KOPT-K1 (cell line): ENCODE measurements around the gene DLX4.

ENCODE experiments used
- H3K27ac ChIP-seq: fragments of 200-600 bp; sonication (generic); 2 replicates; pipeline ENCODE4 v1.5.1; 2016; ENCODE audit warnings: antibody characterized with exemption, mild to moderate bottlenecking, low read depth, low read length; ENCODE audit not compliant: poor library complexity, severe bottlenecking
- H3K36me3 ChIP-seq: fragments of 200-600 bp; sonication (generic); 2 replicates; pipeline ENCODE4 v1.5.1; 2017; ENCODE audit warnings: antibody characterized with exemption, mild to moderate bottlenecking, low read length, moderate library complexity; ENCODE audit not compliant: insufficient read depth
- H3K9me3 ChIP-seq: fragments of 200-600 bp; sonication (generic); 2 replicates; pipeline ENCODE4 v1.5.1; 2017; ENCODE audit warnings: antibody characterized with exemption, low read length, mild to moderate bottlenecking; ENCODE audit not compliant: insufficient read depth, poor library complexity, severe bottlenecking

DLX4 gene

DNA sequence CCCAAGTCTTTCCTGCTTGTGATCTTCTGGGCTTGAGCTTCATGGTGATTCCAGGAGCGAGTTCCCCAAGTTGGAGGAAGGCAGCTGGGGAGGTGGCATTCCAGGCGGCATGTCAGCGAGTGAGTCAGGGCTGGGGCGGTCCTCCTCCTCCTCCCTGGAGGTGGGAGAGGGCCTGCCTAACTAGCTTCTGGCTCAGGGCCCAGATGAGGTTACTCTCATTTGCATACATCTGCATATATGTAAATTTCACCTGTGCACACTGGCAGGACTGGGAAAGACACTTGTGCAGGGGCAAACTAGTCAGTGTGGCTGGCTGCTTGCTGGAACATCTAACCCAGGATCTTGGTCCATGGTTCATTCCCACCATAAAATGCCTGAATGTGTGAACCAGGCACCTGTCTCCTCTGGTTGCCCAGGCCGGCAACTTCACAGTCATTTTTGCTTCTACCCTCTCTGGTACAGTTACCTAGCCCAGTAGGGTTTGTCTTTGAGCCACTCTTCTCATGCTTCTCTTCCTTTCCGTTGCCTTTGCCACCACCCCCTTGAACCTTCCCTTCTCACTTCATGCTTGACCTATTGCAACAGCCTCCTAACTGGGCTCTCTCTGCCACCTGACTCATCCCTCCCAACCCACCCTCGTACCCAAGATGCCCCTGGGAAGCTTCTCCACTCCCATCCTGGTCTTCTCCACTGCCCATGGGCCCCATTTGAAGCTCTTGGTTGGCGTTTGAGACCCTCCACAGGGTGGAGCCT, 9.6 kb upstream of the DLX4 start:
- Histone ChIP-seq H3K36me3 (no peaks in the 10 kb centered on the region), H3K27ac (no peak overlapping the region), H3K9me3 (no peaks in the 10 kb centered on the region)

DNA sequence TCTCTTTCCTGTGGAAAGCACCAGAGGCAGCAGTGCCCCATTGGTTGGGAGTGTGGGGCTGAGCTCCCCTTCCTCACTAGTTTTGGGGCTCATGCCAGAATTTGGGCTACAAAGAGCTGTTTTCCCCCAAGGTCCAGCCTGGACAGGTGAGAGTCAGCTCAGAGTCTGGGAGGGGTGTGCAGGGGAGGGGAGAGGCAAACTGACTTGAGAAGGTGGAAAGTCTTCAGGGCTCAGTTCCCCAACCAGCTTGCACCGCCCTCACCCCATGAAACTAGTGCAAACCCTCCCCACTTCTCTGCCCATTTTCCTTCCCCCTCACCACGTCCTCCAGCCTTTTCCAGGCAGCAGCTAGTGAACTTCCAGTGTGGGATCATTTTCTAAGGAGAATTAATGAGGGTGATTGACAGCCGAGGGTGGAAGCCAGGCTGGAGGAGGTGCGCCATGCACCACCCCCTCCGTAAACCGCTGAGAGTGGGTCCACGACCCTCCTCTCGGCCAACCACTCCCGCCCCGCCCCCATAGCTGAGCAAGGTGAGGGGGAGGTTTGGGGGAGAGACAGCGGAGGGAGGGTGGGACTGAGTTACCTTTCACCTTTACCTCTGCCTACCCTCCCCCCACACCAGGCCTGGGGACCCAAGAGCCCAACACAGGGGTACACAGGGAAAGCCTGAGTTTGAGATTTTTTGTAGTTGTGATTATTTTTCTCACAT, 6.2 kb upstream of the DLX4 start:
- no peaks in the 10 kb centered on the region for H3K36me3 ChIP-seq
- H3K9me3 ChIP-seq: no peaks in the 10 kb centered on the region
- no peak overlapping the region for H3K27ac ChIP-seq

DNA sequence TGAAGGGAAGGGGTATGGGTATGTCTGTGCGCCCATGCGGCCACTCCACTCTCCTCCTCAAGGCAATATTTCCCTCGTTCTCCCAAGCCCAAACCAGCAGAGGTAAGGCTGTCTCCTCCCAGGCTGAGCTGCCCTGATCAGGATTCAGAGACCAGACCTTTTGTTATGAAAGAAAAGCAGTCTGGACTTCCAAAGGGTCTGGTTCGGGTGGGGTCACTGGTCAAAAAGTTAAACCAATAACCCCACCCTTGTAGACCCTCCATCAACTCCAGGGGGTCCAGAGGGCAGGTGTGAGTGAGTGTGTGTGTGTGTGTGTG, 5.7 kb upstream of the DLX4 start:
- Histone ChIP-seq H3K9me3 (no peaks in the 10 kb centered on the region), H3K36me3 (no peaks in the 10 kb centered on the region), H3K27ac (no peak overlapping the region)

DNA sequence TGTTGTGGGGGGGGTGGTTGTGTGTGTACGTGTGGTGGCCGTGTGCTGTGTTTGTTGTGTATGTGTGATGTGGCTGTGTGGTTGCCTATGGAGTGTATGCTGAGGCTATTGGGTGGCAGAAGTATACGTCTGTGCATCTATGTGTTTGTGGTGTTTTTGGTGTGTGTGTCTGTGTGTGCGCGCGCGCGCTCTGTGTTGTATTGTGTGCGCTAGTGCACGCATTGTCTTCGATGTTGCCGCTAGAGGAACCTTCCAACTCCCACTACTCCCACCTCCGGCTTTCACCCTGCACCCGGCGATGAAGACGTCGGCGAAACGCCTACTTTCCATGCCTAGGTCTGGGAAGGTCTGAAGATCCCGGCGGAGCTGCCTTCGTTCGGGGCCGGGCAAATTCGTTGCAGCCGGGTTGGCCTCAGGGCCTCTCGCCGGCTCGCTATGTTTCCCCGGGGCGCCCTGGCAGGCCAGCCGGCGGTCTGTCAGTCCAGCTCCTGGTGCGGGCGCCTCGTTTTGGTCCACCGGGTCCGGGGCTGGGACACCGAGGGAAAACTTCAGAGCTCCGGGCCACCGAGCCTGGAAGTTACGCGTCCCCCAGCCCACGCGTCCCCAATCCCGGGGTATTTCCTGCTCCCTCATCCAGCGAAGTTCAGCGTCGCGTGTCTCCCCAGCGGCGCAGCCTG, 5.2 kb upstream of the DLX4 start:
- Histone ChIP-seq H3K9me3 (no peaks in the 10 kb centered on the region), H3K27ac (no peak overlapping the region), H3K36me3 (no peaks in the 10 kb centered on the region)

DNA sequence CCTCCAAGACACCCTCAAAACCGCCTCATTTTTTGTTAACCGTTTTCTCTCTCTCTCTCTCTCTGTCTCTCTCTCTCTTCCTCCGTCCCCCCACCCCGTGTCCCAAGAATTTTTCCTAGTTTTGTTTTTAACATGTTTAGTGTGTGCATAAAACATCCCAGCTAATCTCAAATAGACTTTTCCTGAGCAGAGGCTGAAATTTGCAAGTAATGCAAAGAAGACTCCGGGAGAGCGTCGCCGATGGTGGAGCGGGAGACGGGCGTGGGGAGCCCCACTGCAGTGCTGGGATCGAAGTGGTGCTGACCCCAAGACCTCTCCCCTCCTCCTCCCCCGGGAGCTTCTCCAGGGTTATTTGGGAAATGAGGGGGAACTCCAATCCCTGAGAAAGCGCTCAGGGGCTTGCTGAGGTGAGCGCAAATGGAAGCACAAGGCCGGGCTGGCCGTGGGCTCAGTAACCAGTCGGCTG, 4.7 kb upstream of the DLX4 start:
- H3K9me3 ChIP-seq: no peaks in the 10 kb centered on the region
- H3K27ac ChIP-seq: no peak overlapping the region
- no peaks in the 10 kb centered on the region for H3K36me3 ChIP-seq

DNA sequence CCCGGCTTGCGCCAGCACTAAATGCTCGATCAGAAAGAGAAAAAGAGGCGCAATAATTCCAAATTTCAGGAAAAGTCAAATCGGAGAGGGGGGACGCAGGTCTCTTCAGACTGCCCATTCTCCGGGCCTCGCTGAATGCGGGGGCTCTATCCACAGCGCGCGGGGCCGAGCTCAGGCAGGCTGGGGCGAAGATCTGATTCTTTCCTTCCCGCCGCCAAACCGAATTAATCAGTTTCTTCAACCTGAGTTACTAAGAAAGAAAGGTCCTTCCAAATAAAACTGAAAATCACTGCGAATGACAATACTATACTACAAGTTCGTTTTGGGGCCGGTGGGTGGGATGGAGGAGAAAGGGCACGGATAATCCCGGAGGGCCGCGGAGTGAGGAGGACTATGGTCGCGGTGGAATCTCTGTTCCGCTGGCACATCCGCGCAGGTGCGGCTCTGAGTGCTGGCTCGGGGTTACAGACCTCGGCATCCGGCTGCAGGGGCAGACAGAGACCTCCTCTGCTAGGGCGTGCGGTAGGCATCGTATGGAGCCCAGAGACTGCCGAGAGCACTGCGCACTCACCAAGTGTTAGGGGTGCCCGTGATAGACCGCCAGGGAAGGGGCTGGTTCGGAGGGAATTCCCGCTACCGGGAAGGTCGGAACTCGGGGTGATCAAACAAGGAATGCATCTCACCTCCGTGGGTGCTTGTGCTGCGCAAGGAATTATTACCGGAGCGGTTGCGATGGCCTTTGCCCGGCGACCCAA, 4.0 kb upstream of the DLX4 start:
- Histone ChIP-seq H3K9me3 (no peaks in the 10 kb centered on the region), H3K27ac (no peak overlapping the region), H3K36me3 (no peaks in the 10 kb centered on the region)

DNA sequence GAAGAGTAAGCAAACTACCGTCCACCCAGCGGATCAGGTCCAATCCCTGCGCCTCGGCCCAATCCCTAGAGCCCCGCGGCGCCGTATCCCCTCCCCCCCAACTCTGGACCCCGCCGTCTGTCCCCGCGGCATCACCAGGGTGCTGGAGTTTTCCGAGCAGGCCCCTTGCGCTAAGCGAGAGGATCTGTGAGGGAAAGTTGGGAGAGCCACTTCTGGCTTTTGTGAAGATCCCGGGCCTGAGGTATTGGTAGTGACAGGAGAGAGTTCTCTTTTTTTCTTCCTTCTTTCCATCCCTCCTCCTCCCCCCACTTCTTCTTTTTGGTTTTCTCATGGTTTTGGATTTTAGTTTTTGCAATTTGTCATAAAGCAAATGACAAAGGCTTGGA, 3.5 kb upstream of the DLX4 start:
- H3K27ac ChIP-seq: no peak overlapping the region
- H3K9me3 ChIP-seq: no peaks in the 10 kb centered on the region
- no peaks in the 10 kb centered on the region for H3K36me3 ChIP-seq

DNA sequence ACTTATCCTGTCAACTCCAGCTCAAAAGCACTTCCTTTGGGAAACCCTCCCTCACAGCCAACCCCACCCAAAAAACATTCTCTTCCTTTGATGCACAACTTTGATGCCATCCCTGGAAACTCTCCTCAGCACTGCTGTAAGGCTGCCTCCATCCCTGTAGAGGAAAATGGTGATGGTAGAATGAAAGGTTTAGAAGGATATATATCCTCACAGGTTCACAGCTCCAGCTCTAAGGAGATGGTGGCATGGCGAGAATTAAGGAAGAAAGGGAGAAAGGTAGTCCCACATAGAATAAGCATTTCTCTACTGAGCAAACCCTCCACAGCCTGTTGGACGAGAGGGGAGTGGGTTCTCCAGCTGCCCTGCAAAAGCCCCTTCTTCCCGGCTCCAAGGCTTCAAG, 2.2 kb upstream of the DLX4 start:
- Histone ChIP-seq H3K36me3 (no peaks in the 10 kb centered on the region), H3K9me3 (no peaks in the 10 kb centered on the region), H3K27ac (no peak overlapping the region)

DNA sequence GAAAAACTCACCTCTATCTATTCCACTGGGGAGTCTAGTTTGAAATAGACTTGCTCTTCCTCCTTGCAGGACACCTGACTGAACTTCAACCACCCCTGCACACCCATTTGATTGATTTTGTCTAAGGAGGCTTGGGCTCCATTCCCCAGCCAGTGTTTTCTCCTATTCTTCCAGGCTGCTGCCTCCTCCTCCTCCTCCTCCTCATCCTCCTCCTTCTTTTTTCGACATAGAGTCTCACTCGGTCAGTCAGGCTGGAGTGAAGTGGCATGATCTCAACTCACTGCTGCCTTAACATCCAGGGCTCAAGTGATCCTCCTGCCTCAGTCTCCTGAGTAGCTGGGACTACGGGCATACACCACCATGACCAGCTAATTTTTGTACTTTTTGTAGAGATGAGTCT, 1.8 kb upstream of the DLX4 start:
- Histone ChIP-seq H3K36me3 (no peaks in the 10 kb centered on the region), H3K27ac (no peak overlapping the region), H3K9me3 (no peaks in the 10 kb centered on the region)

DNA sequence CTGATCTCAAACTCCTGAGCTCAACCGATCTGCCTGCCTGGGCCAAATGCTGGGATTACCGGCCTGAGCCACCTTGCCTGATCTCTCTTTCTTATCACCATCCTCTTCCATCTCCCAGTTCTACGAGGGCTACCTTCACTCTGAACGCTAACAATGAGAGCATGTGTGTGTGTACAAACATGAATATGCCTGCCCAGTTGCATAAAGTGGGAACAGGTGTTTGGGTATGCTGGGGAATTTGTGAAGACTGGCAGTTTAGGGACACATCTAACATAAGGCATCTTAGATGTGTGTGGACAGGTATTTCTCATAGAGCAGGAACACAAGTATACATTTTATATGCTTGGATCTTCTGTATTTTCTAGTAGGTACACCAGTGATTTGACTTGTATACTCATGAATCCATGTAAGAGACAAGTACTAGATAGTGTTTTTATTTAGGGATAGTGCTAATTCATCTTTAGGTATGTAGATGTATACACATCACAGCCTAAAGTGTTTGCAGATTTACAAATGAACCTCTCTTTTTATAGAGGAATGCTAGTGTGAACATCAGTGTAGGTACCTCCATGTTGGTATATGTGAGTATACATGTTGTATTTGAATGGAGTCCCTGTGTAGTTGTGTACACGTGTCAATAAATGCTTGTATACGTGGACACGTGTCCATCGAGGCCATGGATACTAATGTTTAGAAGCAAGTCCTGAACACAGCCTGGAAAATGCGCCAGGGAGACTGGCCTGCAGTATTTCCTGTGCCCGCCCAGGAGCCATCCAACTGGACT, 1.2 kb upstream of the DLX4 start:
- Histone ChIP-seq H3K36me3 (no peaks in the 10 kb centered on the region), H3K9me3 (no peaks in the 10 kb centered on the region), H3K27ac (no peak overlapping the region)

DNA sequence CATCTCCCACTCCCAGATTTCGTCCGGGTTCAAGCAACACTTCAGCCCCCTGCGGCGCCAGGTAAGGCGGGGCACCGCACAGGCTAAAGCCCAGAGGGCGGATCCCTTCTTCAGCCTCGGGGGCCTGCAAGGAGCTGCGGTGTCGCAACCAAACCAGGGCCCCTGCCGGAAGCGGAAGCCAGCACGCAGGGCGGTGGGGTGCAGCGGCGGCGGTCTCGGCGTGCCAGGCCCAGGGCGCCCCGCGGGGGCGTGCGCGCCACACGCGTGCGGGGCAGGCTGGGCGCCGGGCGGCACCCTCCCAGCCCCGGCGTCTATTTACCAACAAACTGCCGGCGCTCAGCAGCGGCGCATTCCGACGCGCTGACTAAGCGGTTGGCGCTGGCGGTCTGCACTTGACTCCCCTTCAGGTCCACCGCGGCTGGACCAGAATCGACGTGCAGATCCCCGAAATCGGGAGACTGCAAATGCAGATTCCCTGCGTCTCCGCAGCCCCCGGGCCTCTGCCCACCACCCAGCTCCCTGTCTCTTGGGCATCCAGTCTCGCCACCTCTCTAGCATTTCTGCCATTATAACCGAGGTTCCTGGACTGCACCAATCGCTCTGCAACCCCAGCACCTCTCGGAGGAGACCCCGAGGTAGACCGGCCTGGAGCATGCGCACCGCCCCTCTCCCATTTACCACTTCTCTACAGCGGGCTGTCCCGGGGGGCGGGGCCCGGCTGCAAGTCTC, 421 bp upstream of the DLX4 start:
- H3K36me3 ChIP-seq: no peaks in the 10 kb centered on the region
- H3K27ac ChIP-seq: peak overlapping the region; percentile 20

DNA sequence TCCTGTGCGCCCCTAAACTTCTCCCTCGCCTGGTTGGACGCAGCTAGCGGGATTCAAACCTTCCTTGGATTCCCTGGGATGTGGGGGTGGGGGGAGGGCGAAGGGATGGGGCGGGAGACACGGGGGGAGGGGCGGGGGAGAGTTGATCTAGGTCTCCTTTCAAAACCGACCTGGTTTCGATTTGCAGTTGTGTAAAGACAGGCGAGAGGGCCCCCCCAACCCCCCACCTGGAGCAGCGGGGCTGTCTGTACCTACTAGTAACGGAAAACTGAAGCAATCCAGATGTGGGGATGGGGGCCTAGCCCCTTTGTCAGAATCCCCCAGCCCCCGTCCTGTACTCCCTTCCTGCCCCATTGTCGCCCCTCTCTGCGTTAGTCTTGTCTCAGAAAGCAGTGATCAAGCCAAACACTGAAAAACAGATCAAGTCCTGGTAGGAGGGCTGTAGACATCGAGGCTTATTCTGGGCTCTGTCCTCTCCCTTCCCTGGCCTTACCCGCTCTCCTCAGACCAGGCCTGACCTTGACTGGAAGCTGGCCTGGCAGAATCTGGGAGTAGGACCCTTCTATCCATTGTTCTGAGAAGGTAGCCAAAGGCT, 902 bp downstream of the DLX4 start:
- H3K27ac ChIP-seq: no peak overlapping the region

More for the DNA sequence above, 421 bp upstream of the DLX4 start:
- H3K9me3 ChIP-seq: no peaks in the 10 kb centered on the region

DNA sequence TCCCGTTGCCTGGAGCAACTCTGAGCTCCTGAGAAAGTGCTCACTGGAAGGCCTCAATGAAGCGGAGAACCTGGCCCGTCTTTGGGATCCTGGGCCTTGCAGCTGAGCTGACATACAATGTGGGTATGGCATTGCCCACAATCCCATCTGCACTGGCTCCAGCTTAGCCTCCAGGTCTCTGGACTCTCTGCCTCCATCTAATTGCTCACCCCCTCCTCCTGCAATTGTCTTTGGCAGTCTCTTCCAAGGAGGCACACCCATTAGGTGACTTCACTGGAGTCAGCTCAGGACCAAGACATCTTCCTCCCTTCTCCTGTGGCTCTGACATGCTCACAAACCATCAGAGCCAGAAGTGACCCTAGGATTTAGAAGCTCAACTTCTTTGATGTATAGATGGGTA, 1.5 kb downstream of the DLX4 start:
- Histone ChIP-seq H3K27ac (no peak overlapping the region), H3K9me3 (no peaks in the 10 kb centered on the region), H3K36me3 (no peaks in the 10 kb centered on the region)

More for the DNA sequence above, 902 bp downstream of the DLX4 start:
- Histone ChIP-seq H3K36me3 (no peaks in the 10 kb centered on the region), H3K9me3 (no peaks in the 10 kb centered on the region)
